Progenitor cell of endocrine pancreas (in vitro differentiated cells): Measurements from ENCODE around the gene DUSP18. TPM values are rescaled to one million over a fixed set of nuclear protein-coding genes. Genes with fewer than 3 reads are reported as not detected.

ENCODE experiments used
- DNase-seq: peaks from one replicate; pipeline ENCODE4 v3.0.0; 2021; ENCODE audit warnings: low spot score; ENCODE audit not compliant: unreplicated experiment
- H3K27ac Mint-ChIP-seq: 2 replicates; pipeline ENCODE4 v1.8.0; 2021; ENCODE audit warnings: mild to moderate bottlenecking, moderate library complexity, mixed read lengths
- H3K27me3 Mint-ChIP-seq: 2 replicates; pipeline ENCODE4 v1.8.0; 2021; ENCODE audit warnings: mixed read lengths
- H3K36me3 Mint-ChIP-seq: 2 replicates; pipeline ENCODE4 v1.8.0; 2022; ENCODE audit warnings: mixed read lengths; ENCODE audit not compliant: insufficient read depth
- H3K4me1 Mint-ChIP-seq: 2 replicates; pipeline ENCODE4 v1.8.0; 2021; ENCODE audit warnings: low read depth, mixed read lengths
- H3K4me3 Mint-ChIP-seq: 2 replicates; pipeline ENCODE4 v1.8.0; 2021; ENCODE audit warnings: low read depth, mild to moderate bottlenecking, moderate library complexity, mixed read lengths
- H3K9me3 Mint-ChIP-seq: 2 replicates; pipeline ENCODE4 v1.8.0; 2021; ENCODE audit warnings: low read depth, mixed read lengths
- CTCF ChIP-seq: fragments of 200-600 bp; sonication (generic); IDR thresholded peaks from one replicate; pipeline ENCODE4 v1.5.0; 2021; ENCODE audit warnings: antibody characterized with exemption, mild to moderate bottlenecking; ENCODE audit not compliant: unreplicated experiment
- total RNA-seq: library from RNA; stranded (reverse); gene quantifications from 2 replicates; pipeline ENCODE4 v1.2.1, GENCODE V29; 2021

Gene DUSP18
- total RNA-seq, 1 donor from 2014 or later = 11.6 TPM

- Mint-ChIP-seq H3K4me3 (peak overlapping the region; percentile 85), H3K4me1 (peaks cover 12% of the 10 kb centered on the region), H3K27me3 (peaks cover 27% of the 10 kb centered on the region), H3K27ac (peak overlapping the region; percentile 87), H3K36me3 (peaks cover 9% of the 10 kb centered on the region), H3K9me3 (no peaks in the 10 kb centered on the region)
- no peak for DNase-seq
- TF ChIP-seq CTCF = no peak
Measured at GRCh38 chr22:30667107-30667493, 575 bp downstream of the DUSP18 start.

DNA sequence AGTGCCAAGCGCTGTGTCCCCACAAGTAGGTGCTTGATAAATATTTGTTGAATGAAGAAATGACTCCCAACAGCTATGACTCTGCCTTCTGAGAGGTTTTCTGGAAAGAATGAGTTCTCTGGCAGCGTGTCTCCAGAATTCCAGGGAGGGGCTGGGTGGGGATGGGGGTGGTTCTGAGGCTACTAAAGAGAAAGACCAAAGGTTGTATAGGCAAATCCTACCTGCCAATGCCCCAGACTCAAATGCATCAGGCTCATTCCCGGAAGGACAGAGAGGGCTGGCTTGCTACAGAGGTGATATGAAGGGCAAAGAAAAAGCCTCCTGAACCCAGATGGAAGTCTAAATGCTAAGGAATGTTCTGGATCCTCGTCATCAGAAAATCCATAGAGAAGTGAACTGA, 1.9 kb downstream of the DUSP18 start:
- Mint-ChIP-seq H3K9me3 (no peaks in the 10 kb centered on the region), H3K36me3 (peaks cover 10% of the 10 kb centered on the region), H3K27ac (no peak overlapping the region), H3K4me3 (peak overlapping the region; percentile 14), H3K27me3 (peaks cover 19% of the 10 kb centered on the region), H3K4me1 (peaks cover 12% of the 10 kb centered on the region)
- DNase-seq = no peak
- no peak for TF ChIP-seq CTCF

GRCh38 chr22:30665266-30665665, 2.4 kb downstream of the DUSP18 start:
- no peak overlapping the region for H3K4me3 Mint-ChIP-seq
- H3K9me3 Mint-ChIP-seq = no peaks in the 10 kb centered on the region
- H3K36me3 Mint-ChIP-seq = peaks cover 10% of the 10 kb centered on the region
- no peak for TF ChIP-seq CTCF
- peaks cover 15% of the 10 kb centered on the region for H3K27me3 Mint-ChIP-seq
- no peak for DNase-seq
- no peak overlapping the region for H3K27ac Mint-ChIP-seq
- peaks cover 12% of the 10 kb centered on the region for H3K4me1 Mint-ChIP-seq

DNA sequence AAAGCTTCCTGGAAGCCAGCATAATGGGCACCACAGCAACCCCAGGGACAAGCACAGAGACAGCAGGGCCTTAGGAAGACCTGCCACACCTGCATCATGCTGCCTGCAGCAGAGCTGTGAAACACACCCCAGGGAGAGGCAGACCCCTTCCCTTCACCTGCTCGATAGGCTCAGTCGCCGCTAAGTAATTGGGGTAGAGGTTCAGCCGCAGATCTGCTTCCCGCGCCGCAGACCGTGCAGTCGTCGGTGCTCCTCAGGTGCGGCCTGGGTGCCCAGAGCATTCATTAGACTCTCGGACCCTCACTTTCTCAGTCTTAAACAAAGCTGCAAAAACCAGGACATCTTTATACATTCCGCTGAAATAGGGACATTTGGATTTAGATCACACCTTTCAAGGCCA, 2.9 kb downstream of the DUSP18 start:
- Mint-ChIP-seq H3K27ac (no peak overlapping the region), H3K27me3 (peaks cover 13% of the 10 kb centered on the region), H3K9me3 (no peaks in the 10 kb centered on the region), H3K4me1 (peaks cover 12% of the 10 kb centered on the region), H3K36me3 (peaks cover 11% of the 10 kb centered on the region), H3K4me3 (no peak overlapping the region)
- no peak for DNase-seq
- TF ChIP-seq CTCF = no peak

DNA sequence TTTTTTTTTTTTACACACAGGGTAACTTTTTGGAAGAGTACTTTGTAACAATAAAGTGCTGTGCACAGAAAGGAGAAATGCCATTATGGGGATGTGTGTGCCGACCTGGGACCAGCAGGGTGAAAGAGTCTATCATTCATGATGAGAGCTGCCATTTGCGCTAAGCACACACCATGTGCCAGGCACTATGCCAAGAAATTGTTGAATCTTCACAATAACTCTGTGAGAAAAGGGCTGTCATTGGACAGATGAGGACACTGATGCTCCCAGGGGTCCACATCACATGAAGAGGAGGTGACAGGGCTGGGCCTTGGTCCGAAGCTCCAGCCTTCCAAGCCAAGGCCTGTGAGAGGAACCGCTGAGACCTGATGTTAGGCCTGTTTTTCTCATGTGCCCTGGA, 5.6 kb downstream of the DUSP18 start:
- TF ChIP-seq CTCF = no peak
- Mint-ChIP-seq H3K27ac (no peak overlapping the region), H3K9me3 (no peaks in the 10 kb centered on the region), H3K36me3 (peaks cover 12% of the 10 kb centered on the region), H3K4me3 (no peak overlapping the region), H3K4me1 (peaks cover 6% of the 10 kb centered on the region), H3K27me3 (peaks cover 6% of the 10 kb centered on the region)
- DNase-seq = no peak
